Retina (tissue), 1 donor: Measurements from ENCODE around the gene KIF3A.
A peak's percentile ranks its signal among the peaks of the same experiment; 100 is the strongest.

ENCODE experiments used
- DNase-seq: peaks from one replicate; pipeline ENCODE4 v3.0.0-alpha.2; 2016

The KIF3A gene

GRCh38 chr5:132661231-132662003 is 75.9 kb downstream of the KIF3A start:
- no peak for DNase-seq

- DNase-seq: no peak
Measured at GRCh38 chr5:132659598-132660493, 77.5 kb downstream of the KIF3A start.

DNA sequence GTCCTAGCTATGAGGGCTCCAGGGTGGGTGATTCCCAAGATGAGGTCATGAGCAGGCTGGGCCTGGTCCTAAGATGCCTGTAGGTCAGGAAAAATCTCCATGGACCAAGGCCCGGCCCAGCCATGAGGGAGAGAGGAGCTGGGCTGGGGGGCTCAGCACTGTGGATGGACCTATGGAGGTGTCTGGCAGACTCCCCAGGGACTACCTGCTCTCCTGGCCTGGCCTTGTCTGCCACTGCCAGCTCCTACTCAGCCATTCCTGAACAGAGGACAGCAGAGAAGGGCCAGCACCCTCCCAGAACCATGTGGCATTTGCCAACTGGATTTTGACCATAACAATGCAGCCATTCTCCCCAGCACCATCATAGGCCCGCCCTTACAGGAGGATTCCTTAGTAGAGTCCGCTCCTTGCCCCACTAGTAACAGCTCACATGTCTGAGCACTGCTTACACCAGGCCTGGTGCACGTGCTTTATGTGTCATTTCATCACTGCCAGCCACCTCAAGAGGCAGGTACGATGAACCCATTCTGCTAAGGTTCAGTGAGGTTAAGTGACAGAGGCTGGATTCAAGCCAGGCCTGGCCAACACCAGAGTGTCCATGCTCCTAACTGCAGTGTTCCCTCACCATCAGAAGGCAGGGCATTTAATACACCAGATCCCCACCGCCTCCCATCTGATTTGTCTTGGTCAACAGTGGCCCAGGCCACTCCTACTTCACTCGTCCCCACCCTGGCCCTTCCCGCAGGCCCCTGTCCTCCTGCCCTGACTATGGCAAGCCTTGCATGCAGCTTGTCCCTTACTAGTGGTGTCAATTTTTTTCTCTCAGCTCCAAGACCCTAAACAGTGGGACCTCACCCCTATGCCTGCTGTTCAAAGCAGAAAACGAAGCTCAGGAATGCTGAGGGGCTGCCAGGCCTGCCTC is 78.7 kb downstream of the KIF3A start:
- DNase-seq: no peak

GRCh38 chr5:132657676-132658380 is 79.5 kb downstream of the KIF3A start, which contains the start of gene IL13:
TSS of gene IL13 (plus strand) at chr5:132658173. CDS start at chr5:132658187, 14 bp downstream.
- no peak for DNase-seq

GRCh38 chr5:132656774-132657355 is 80.5 kb downstream of the KIF3A start:
- no peak for DNase-seq

DNA sequence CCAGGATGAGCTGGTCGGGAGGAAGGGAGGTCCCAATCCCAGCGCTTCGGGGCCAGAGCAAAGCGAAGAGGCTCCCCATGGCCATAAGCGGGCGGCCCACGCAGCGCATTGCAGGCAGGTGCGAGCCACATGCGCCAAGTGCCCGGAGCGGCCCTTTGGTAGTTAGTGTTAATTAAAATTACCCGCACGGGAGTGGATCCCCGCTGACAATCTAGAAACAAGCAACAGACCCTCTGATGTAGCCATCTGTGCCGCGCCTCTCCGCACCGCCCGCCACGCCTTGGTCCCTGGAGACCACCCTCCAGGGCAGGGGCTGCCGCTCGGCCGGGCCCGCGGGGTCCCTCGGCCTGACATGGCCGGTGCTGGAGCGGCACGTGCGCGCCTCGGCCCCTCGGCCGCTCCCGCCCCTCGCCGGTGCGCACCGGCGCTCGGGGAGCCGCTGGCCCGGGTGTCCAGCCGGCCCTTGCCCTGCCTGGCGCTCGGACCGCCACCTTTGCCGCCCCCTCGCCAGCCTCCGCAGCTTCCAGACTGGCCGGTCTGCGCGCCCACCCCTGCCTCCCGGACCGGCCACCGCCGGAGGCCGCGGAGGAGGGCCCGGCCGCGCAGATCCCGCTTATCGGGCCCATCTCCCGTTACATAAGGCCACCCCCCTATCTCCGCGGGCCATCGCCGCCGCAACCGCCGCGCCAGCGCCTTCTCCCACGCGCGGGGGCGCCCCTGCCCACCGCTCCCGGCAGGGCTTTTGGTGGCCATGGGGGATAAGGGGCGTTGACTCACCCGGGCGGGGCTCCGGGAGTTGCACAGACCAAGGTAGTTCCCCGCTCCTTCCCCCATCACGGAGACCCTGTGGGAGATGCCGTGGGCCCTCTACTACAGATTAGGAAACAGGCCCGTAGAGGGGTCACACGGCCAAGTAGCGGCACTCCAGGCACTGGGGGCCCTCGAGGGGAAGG is 81.2 kb downstream of the KIF3A start:
- DNase-seq: peak; percentile 76

DNA sequence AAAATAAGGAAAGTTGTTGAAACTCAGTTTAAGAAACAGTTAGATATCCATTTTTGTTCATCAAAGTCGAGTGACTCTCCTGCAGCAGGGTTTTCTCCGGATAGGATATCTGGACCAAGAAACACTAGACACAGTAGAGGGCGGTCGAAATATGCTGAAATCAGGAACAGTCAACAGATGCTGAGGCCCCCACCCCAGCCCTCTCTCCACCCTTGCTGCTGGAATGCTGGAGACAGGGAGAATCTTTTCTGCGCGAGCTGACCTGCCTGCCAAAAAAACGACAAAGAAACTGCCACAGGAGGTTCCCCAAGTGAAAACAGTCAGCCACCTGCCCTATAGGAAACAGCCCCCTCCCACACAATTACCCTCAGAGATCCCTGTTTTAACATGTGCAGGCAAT is 83.6 kb downstream of the KIF3A start:
- DNase-seq: no peak

DNA sequence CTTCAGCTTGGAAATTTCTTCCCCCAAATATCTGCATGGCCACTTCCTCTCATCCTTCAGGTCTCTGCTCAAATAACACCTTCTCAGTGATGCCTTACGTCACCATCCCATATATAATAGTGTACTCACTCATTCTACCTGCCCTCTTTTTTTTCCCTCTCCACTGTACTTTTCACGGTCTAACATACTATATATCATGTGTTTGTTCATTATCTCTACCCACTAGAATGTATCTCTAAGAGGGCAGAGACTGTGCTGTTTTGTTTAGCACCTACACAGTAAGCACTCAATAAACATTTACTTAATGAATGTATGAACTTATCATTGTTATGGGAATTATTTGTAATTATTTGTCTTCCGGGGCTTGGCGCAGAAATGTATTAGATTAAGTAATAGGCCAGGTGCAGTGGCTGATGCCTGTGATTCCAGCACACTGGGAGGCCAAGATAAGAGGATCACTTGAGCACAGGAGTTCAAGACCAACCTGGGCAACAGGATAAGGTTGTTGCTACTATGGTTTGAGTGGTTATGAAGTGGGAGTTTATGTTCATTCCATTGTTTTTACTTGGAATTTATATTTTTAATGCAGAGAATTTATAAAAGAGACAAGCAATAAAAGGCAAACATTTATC is 85.4 kb downstream of the KIF3A start:
- no peak for DNase-seq

GRCh38 chr5:132648355-132648754 is 89.0 kb downstream of the KIF3A start:
- no peak for DNase-seq

DNA sequence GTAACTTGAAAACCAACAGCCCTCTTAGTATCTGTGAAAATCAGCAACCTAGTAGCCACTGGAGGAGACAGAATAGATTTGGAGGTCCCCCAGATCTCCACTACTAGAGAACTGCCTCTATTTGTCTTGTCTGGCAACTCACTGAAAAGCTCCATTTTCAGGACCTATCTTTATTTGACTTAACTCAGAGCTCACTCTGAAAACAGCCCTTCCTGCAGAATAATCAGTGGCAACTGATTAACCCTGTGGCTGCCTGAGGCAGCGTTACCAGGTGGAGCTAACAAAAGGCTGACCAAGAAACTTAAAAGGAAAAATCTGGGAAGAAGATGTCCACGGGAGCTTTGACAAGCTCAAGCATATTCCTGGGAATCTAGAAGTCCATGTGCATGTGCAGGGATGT is 89.9 kb downstream of the KIF3A start:
- DNase-seq: no peak

GRCh38 chr5:132646583-132647266 is 90.6 kb downstream of the KIF3A start:
- no peak for DNase-seq

DNA sequence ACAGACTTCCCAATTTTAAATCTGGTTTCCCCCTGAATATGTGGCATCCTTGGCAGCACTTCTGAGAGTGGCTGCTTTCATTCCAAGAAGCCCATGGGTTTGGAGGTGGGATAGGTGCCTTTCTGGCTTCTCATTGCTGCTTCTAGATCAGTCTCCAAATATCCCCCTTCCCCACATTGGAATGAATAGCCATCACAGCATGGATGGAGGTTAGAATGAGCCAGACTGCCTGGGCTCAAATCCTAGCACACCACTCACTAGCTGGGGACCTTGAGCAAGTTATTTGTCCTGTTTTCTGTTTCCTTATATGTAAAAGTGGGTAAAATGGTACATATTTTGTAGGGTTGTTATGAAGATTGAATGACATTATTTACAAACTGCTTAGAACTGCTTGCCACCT is 93.2 kb downstream of the KIF3A start:
- DNase-seq: no peak
